GM18520 (cell line): ENCODE data around the gene CSTF1.

Experiments
- ATAC-seq: cut with Tn5 transposase; IDR thresholded peaks from one replicate; pipeline ENCODE4 v1.9.1; 2021; ENCODE audit not compliant: unreplicated experiment

The CSTF1 gene

GRCh38 chr20:56449459-56449858 is 57.0 kb downstream of the CSTF1 start:
- no peak for ATAC-seq

- no peak for ATAC-seq
Measured at GRCh38 chr20:56451056-56451765, 58.8 kb downstream of the CSTF1 start.

GRCh38 chr20:56453352-56453751 is 60.9 kb downstream of the CSTF1 start:
- no peak for ATAC-seq

GRCh38 chr20:56454754-56455153 is 62.3 kb downstream of the CSTF1 start:
- ATAC-seq: peak; percentile 65
